HepG2 (cell line): Measurements from ENCODE around the gene DIAPH3. TPM values are rescaled to one million over a fixed set of nuclear protein-coding genes. Genes with fewer than 3 reads are reported as not detected.

Source experiments
- ATAC-seq: fragments of 200-7000 bp; cut with Tn5 transposase; 3 replicates; pipeline ENCODE4 v1.9.1; 2020; ENCODE audit warnings: mild to moderate bottlenecking, moderate library complexity
- BruUV-seq: library from RNA; stranded (reverse); fragments of 400-500 nt; replicated peaks from 2 replicates; lab custom pipeline; 2021; lab: Mats Ljungman, UMichigan
- CTCF ChIA-PET: fragments of 300-600 bp; formaldehyde crosslinking; extraction: SDS; loops from one replicate; lab custom pipeline; 2021; ENCODE audit warnings: low total read pairs, inconsistent platforms, low intra/inter-chr PET ratio; lab: Yijun Ruan, JAX
- POLR2A ChIA-PET: fragments of 350-600 bp; sonication (Branson Sonifier 250); formaldehyde crosslinking; loops from one replicate; lab custom pipeline; 2020; ENCODE audit warnings: antibody characterized with exemption, inconsistent platforms; lab: Yijun Ruan, JAX
- DNase-seq: peaks from one replicate; pipeline ENCODE4 v3.0.0-alpha.2; 2015; ENCODE audit warnings: low spot score
- FAIRE-seq: peaks from 3 replicates; lab custom pipeline; 2011; peaks lifted over from hg19 to GRCh38; lab: Jason Lieb, UNC
- H2AFZ ChIP-seq: one replicate; pipeline ENCODE4 v1.6.1; 2011; ENCODE audit warnings: low read length, inconsistent platforms
- H3K27ac ChIP-seq: fragments of 300-600 bp; 3 replicates; pipeline ENCODE4 v1.8.0; 2011; ENCODE audit warnings: mixed run types, mild to moderate bottlenecking, mixed read lengths, low read length, inconsistent platforms; ENCODE audit not compliant: insufficient read depth; ENCODE audit errors: extremely low read length
- H3K27me3 ChIP-seq, 2 experiments: fragments of 200-600 bp in 1 of 2; 2 replicates in 1 of 2; 3 replicates in 1 of 2; pipeline versions ENCODE4 v1.6.0 to v1.8.0; 2011; ENCODE audit warnings: low read length in 2 of 2, mild to moderate bottlenecking in 2 of 2, moderate library complexity in 2 of 2, inconsistent platforms in 1 of 2; ENCODE audit not compliant: insufficient read depth in 2 of 2, control insufficient read depth in 1 of 2
- H3K36me3 ChIP-seq, 2 experiments: fragments of 200-600 bp in 1 of 2; replicated peaks in 1 of 2; 2 replicates in 1 of 2; 3 replicates in 1 of 2; pipeline versions ENCODE4 v1.5.1 to v1.8.0; 2011; ENCODE audit warnings: low read length in 2 of 2, inconsistent platforms in 1 of 2; ENCODE audit not compliant: insufficient read depth in 2 of 2, control insufficient read depth in 1 of 2
- H3K4me1 ChIP-seq: 2 replicates; pipeline ENCODE4 v1.5.1; 2012; ENCODE audit warnings: low read length, inconsistent platforms; ENCODE audit not compliant: insufficient read depth
- H3K4me2 ChIP-seq: 2 replicates; pipeline ENCODE4 v1.6.0; 2011; ENCODE audit warnings: low read depth, low read length, inconsistent platforms
- H3K4me3 ChIP-seq, 3 experiments: fragments of 200-600 bp in 1 of 3; sonication (generic), shearing (Covaris generic) in 1 of 3; replicated peaks in 1 of 3; 2 replicates each; pipeline ENCODE4 v1.5.1; 2011 to 2016; ENCODE audit warnings: low read length in 3 of 3, inconsistent platforms in 2 of 3, low read depth in 2 of 3, mild to moderate bottlenecking in 2 of 3, control low read depth in 1 of 3, mixed read lengths in 1 of 3; ENCODE audit not compliant: insufficient read depth in 1 of 3
- H3K79me2 ChIP-seq: one replicate; pipeline ENCODE4 v1.6.1; 2011; ENCODE audit warnings: low read length, inconsistent platforms; ENCODE audit not compliant: insufficient read depth
- H3K9ac ChIP-seq: 2 replicates; pipeline ENCODE4 v1.6.0; 2011; ENCODE audit warnings: mild to moderate bottlenecking, low read depth, low read length, inconsistent platforms; ENCODE audit not compliant: insufficient read depth
- H3K9me3 ChIP-seq: 2 replicates; pipeline ENCODE4 v1.5.1; 2012; ENCODE audit warnings: mild to moderate bottlenecking, low read length
- H4K20me1 ChIP-seq: 2 replicates; pipeline ENCODE4 v1.6.0; 2011; ENCODE audit warnings: inconsistent platforms, mild to moderate bottlenecking, low read length, moderate library complexity; ENCODE audit not compliant: insufficient read depth
- AKAP8 ChIP-seq: sonication (generic); formaldehyde crosslinking; IDR thresholded peaks from 2 replicates; pipeline ENCODE4 v1.5.1; 2020; ENCODE audit warnings: mild to moderate bottlenecking, missing genetic modification reagents
- ARHGAP35 ChIP-seq: sonication (generic); formaldehyde crosslinking; IDR thresholded peaks from 2 replicates; pipeline ENCODE4 v1.9.0; 2022; ENCODE audit warnings: mild to moderate bottlenecking, inconsistent platforms, moderate library complexity, missing genetic modification reagents, borderline replicate concordance
- MIXL1 ChIP-seq: IDR thresholded peaks from 2 replicates; pipeline ENCODE4 v1.6.1; 2016
- POLR2AphosphoS2 ChIP-seq: IDR thresholded peaks from 2 replicates; pipeline ENCODE4 v1.6.1; 2011; ENCODE audit warnings: low read depth, low read length, improper control_type of control experiment
- PPARG ChIP-seq: conservative IDR thresholded peaks from 2 replicates; pipeline ENCODE4 v1.6.1; 2016; ENCODE audit warnings: missing biosample characterization, missing genetic modification reagents
- SNAI1 ChIP-seq: sonication (generic); formaldehyde crosslinking; IDR thresholded peaks from 2 replicates; pipeline ENCODE4 v1.5.0; 2020; ENCODE audit warnings: mild to moderate bottlenecking, missing genetic modification reagents, borderline replicate concordance
- TCF7L2 ChIP-seq: IDR thresholded peaks from 2 replicates; pipeline ENCODE4 v1.6.1; 2011; ENCODE audit warnings: mild to moderate bottlenecking, low read depth, low read length, moderate library complexity
- ZC3H13 ChIP-seq: sonication (generic); formaldehyde crosslinking; IDR thresholded peaks from 2 replicates; pipeline ENCODE4 v1.8.1; 2023; ENCODE audit warnings: mild to moderate bottlenecking, missing genetic modification reagents, moderate library complexity
- ZNF282 ChIP-seq: fragments of 450-650 bp; IDR thresholded peaks from 2 replicates; pipeline ENCODE4 v1.6.1; 2018; ENCODE audit not compliant: partially characterized antibody
- ZNF383 ChIP-seq: sonication (generic); formaldehyde crosslinking; IDR thresholded peaks from 2 replicates; pipeline ENCODE4 v1.4.0; 2020; ENCODE audit warnings: missing genetic modification reagents, mild to moderate bottlenecking, borderline replicate concordance
- ZNF724P ChIP-seq: sonication (generic); formaldehyde crosslinking; IDR thresholded peaks from 2 replicates; pipeline ENCODE4 v1.8.0; 2022; ENCODE audit warnings: missing genetic modification reagents, borderline replicate concordance
- ZSCAN25 ChIP-seq: sonication (generic); formaldehyde crosslinking; IDR thresholded peaks from 2 replicates; pipeline ENCODE4 v1.8.0; 2022; ENCODE audit warnings: mild to moderate bottlenecking, missing genetic modification reagents
- ZSCAN9 ChIP-seq: IDR thresholded peaks from 2 replicates; pipeline ENCODE4 v1.6.1; 2016; ENCODE audit warnings: borderline replicate concordance
- WGBS: methylation state at CpG from one replicate; pipeline ENCODE4 v1.1.6; 2017; ENCODE audit warnings: low lambda C conversion rate; 5-methylcytosine and 5-hydroxymethylcytosine counted together
- in situ Hi-C: cut with HindIII; loops from 2 replicates; pipeline ENCODE4 v1.10.0; 2017; ENCODE audit warnings: low pct_unique_long_range_greater_than_20kb; ENCODE audit not compliant: extremely low pct_ligation_motif_present
- intact Hi-C: fragments of 100-400 bp; cut with micrococcal nuclease; formaldehyde crosslinking; loops from one replicate; pipeline ENCODE4 v1.10.0; 2022; ENCODE audit not compliant: unreplicated experiment
- polyA plus RNA-seq, 8 experiments: library from polyadenylated mRNA; depleted of rRNA in 3 of 8; stranded (reverse) in 7 of 8; unstranded in 1 of 8; fragments of >200 nt; fragmentation: Illumina TruSeq in 4 of 8; extraction: Trizol in 4 of 8; gene quantifications; 2 replicates each; pipeline versions ENCODE4 v1.2.1 to v1.2.3, GENCODE V29; 2011 to 2016; ENCODE audit warnings: low read depth in 4 of 8, missing spikeins in 1 of 8, mixed read lengths in 1 of 8; ENCODE audit not compliant: insufficient read depth in 1 of 8
- total RNA-seq, 5 experiments: library from RNA; depleted of rRNA; stranded (reverse); fragments of >200 nt; fragmentation: Illumina TruSeq; extraction: Trizol; gene quantifications; 2 replicates each; pipeline ENCODE4 v1.2.3, GENCODE V29; 2016; ENCODE audit warnings: low read depth in 1 of 5
- TF ChIP-seq, protein P1 (sequence below): sonication (generic); formaldehyde crosslinking; IDR thresholded peaks from 2 replicates; pipeline ENCODE4 v1.5.1; 2020; ENCODE audit warnings: mild to moderate bottlenecking, missing genetic modification reagents, borderline replicate concordance
- TF ChIP-seq, protein P2 (sequence below): sonication (generic); formaldehyde crosslinking; IDR thresholded peaks from 2 replicates; pipeline ENCODE4 v1.9.0; 2021; ENCODE audit warnings: missing genetic modification reagents, borderline replicate concordance
- TF ChIP-seq, protein P3 (sequence below): sonication (generic); formaldehyde crosslinking; IDR thresholded peaks from 2 replicates; pipeline ENCODE4 v1.5.1; 2020; ENCODE audit warnings: mild to moderate bottlenecking, missing genetic modification reagents
- TF ChIP-seq, protein P4 (sequence below): sonication (generic); formaldehyde crosslinking; conservative IDR thresholded peaks from 2 replicates; pipeline ENCODE4 v1.8.0; 2022; ENCODE audit warnings: low read depth, missing genetic modification reagents

Gene DIAPH3
- total and polyA plus RNA-seq, 2 of the 13 experiments (the other 11 are each of a cell fraction or from before 2014, with no cell fraction given), result 4.0 to 9.3 TPM

DNA sequence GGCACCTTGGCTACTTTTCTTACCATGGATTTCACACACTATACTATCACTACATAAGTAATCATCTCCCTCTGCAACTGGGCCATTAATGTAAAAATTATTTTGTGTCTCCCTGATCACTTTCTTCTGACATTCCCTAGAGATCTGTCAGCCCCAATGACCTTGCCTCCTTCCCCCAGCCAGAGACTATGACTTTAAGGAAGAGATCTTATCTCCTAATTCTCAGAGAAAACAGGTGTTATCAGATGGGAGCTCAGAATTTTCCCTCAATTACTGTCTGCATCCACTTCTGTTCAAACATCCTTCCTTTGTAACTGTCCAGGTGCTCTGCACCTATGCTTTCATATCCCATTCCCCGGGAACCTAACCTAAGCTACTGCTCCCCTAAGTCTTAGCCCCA is 397.5 kb downstream of the DIAPH3 start:
- no peak for ATAC-seq
- no peaks in the 10 kb centered on the region; the same call in 1 of the 2 replicates for H3K4me1 ChIP-seq
- intact Hi-C loops (no loop called here), in situ Hi-C loops (no loop called here)
- H3K9ac ChIP-seq, result no peak overlapping the region
- H3K27ac ChIP-seq, result no peak overlapping the region
- H3K9me3 ChIP-seq, result no peaks in the 10 kb centered on the region
- BruUV-seq, result no TSS peak
- H3K4me2 ChIP-seq, result no peak overlapping the region
- DNase-seq, result no peak
- CTCF ChIA-PET, result no interaction called here
- no peaks in the 10 kb centered on the region for H3K27me3 ChIP-seq
- no peaks in the 10 kb centered on the region for H4K20me1 ChIP-seq
- no peaks in the 10 kb centered on the region for H3K79me2 ChIP-seq
- 100% methylated on average over 1 of the region's 1 CpG for WGBS
- no peak overlapping the region for H2AFZ ChIP-seq
- H3K4me3 ChIP-seq, result no peak overlapping the region
- no peaks in the 10 kb centered on the region for H3K36me3 ChIP-seq
- FAIRE-seq, result no peak
- POLR2A ChIA-PET, result no interaction called here
- TF ChIP-seq, protein P1, sequence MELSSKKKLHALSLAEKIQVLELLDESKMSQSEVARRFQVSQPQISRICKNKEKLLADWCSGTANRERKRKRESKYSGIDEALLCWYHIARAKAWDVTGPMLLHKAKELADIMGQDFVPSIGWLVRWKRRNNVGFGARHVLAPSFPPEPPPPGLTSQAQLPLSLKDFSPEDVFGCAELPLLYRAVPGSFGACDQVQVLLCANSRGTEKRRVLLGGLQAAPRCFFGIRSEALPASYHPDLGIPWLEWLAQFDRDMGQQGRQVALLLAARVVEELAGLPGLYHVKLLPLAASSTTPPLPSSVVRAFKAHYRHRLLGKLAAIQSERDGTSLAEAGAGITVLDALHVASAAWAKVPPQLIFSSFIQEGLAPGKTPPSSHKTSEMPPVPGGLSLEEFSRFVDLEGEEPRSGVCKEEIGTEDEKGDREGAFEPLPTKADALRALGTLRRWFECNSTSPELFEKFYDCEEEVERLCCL, result no peak
- TF ChIP-seq POLR2AphosphoS2, result no peak
- no peak for TF ChIP-seq ZSCAN9 (CRISPR knock-in tag)
- no peak for TF ChIP-seq PPARG (CRISPR knock-in tag)
- no peak for TF ChIP-seq ARHGAP35 (CRISPR knock-in tag)
- TF ChIP-seq MIXL1 (CRISPR knock-in tag), result no peak
- no peak for TF ChIP-seq ZNF282
- TF ChIP-seq ZNF383 (CRISPR knock-in tag), result no peak
- TF ChIP-seq, protein P2, sequence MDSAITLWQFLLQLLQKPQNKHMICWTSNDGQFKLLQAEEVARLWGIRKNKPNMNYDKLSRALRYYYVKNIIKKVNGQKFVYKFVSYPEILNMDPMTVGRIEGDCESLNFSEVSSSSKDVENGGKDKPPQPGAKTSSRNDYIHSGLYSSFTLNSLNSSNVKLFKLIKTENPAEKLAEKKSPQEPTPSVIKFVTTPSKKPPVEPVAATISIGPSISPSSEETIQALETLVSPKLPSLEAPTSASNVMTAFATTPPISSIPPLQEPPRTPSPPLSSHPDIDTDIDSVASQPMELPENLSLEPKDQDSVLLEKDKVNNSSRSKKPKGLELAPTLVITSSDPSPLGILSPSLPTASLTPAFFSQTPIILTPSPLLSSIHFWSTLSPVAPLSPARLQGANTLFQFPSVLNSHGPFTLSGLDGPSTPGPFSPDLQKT (CRISPR knock-in tag), result no peak
- TF ChIP-seq TCF7L2, result no peak
- TF ChIP-seq, protein P3, sequence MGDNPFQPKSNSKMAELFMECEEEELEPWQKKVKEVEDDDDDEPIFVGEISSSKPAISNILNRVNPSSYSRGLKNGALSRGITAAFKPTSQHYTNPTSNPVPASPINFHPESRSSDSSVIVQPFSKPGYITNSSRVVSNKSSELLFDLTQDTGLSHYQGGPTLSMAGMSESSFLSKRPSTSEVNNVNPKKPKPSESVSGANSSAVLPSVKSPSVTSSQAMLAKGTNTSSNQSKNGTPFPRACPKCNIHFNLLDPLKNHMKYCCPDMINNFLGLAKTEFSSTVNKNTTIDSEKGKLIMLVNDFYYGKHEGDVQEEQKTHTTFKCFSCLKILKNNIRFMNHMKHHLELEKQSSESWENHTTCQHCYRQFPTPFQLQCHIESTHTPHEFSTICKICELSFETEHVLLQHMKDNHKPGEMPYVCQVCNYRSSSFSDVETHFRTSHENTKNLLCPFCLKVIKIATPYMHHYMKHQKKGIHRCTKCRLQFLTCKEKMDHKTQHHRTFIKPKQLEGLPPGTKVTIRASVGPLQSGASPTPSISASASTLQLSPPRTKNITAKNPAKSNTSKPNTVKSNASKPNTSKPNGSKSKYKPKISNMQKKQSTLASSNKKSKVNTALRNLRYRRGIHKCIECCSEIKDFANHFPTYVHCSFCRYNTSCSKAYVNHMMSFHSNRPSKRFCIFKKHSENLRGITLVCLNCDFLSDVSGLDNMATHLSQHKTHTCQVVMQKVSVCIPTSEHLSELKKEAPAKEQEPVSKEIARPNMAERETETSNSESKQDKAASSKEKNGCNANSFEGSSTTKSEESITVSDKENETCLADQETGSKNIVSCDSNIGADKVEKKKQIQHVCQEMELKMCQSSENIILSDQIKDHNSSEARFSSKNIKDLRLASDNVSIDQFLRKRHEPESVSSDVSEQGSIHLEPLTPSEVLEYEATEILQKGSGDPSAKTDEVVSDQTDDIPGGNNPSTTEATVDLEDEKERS (CRISPR knock-in tag), result no peak
- no peak for TF ChIP-seq SNAI1 (CRISPR knock-in tag)
- no peak for TF ChIP-seq ZSCAN25 (CRISPR knock-in tag)
- TF ChIP-seq ZNF724P, result no peak
- TF ChIP-seq ZC3H13 (CRISPR knock-in tag), result no peak
- TF ChIP-seq AKAP8, result no peak
- TF ChIP-seq, protein P4, sequence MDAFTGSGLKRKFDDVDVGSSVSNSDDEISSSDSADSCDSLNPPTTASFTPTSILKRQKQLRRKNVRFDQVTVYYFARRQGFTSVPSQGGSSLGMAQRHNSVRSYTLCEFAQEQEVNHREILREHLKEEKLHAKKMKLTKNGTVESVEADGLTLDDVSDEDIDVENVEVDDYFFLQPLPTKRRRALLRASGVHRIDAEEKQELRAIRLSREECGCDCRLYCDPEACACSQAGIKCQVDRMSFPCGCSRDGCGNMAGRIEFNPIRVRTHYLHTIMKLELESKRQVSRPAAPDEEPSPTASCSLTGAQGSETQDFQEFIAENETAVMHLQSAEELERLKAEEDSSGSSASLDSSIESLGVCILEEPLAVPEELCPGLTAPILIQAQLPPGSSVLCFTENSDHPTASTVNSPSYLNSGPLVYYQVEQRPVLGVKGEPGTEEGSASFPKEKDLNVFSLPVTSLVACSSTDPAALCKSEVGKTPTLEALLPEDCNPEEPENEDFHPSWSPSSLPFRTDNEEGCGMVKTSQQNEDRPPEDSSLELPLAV (CRISPR knock-in tag), result no peak
